ENCODE measurements around the gene CMC2. TPM values are rescaled to one million over a fixed set of nuclear protein-coding genes. Genes with fewer than 3 reads are reported as not detected.

Gene CMC2
- total RNA-seq, 1 donor from 2014 or later = 6.6 TPM

- Histone ChIP-seq H3K27ac (no peak overlapping the region), H3K27me3 (no peaks in the 10 kb centered on the region)
These were observed 59.4 kb downstream of the CMC2 start for GRCh38 chr16:80947239-80947638.

DNA sequence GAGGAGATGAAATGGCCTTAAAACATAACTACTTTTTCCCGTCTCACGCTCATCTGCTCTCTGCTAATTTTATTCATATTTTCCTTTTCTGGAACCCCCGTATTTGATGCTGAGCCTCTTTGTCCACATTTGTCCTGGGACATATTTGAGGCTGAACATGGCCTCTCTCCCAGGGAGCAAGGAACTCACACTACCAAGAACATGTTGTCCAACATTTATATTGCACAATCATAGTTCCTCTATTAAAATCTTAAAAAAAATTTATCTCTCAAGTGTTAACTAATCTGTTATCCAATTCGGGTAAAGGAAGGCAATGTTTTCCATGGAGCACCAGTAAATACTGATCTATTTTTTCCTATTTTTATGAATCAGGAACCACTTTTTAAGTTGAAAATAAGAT lies 60.2 kb downstream of the CMC2 start:
- Histone ChIP-seq H3K4me1 (peaks cover 6% of the 10 kb centered on the region), H3K27me3 (no peaks in the 10 kb centered on the region), H3K36me3 (no peaks in the 10 kb centered on the region), H3K27ac (no peak overlapping the region), H3K9me3 (no peaks in the 10 kb centered on the region), H3K4me3 (no peak overlapping the region)
- TF ChIP-seq CTCF (IDR thresholded peaks at IDR 0.05) = no peak
- TF ChIP-seq POLR2A (IDR thresholded peaks at IDR 0.05) = no peak
- no peak for TF ChIP-seq POLR2AphosphoS5 (IDR thresholded peaks at IDR 0.05; ENCODE audit: insufficient read depth in 1 of 2, low read depth in 1 of 2)
- intact Hi-C loops (cut with DNase I) = no loop called here
- DNase-seq (ENCODE audit: extremely low spot score in 2 of 2) = no peak

More at GRCh38 chr16:80947239-80947638, 59.4 kb downstream of the CMC2 start:
- no peak overlapping the region for H3K4me3 ChIP-seq
- no peaks in the 10 kb centered on the region for H3K9me3 ChIP-seq
- peaks cover 6% of the 10 kb centered on the region for H3K4me1 ChIP-seq
- TF ChIP-seq CTCF (IDR thresholded peaks at IDR 0.05) = no peak
- no peak for TF ChIP-seq POLR2AphosphoS5 (IDR thresholded peaks at IDR 0.05; ENCODE audit: insufficient read depth in 1 of 2, low read depth in 1 of 2)
- no peak for TF ChIP-seq POLR2A (IDR thresholded peaks at IDR 0.05)
- intact Hi-C loops (cut with DNase I) = no loop called here
- DNase-seq (ENCODE audit: extremely low spot score in 2 of 2) = no peak
- H3K36me3 ChIP-seq = no peaks in the 10 kb centered on the region

- H3K4me1 ChIP-seq = peaks cover 19% of the 10 kb centered on the region
- H3K4me3 ChIP-seq = no peak overlapping the region
- no peaks in the 10 kb centered on the region for H3K27me3 ChIP-seq
- no peaks in the 10 kb centered on the region for H3K9me3 ChIP-seq
- intact Hi-C loops (cut with DNase I) = no loop called here
- TF ChIP-seq POLR2A (IDR thresholded peaks at IDR 0.05) = no peak
- TF ChIP-seq CTCF (IDR thresholded peaks at IDR 0.05) = no peak
- TF ChIP-seq POLR2AphosphoS5 (IDR thresholded peaks at IDR 0.05; ENCODE audit: insufficient read depth in 1 of 2, low read depth in 1 of 2) = no peak
- H3K27ac ChIP-seq = no peak overlapping the region
- DNase-seq (ENCODE audit: extremely low spot score in 2 of 2) = no peak
- H3K36me3 ChIP-seq = no peaks in the 10 kb centered on the region
These were observed 66.4 kb downstream of the CMC2 start for GRCh38 chr16:80940069-80940856.

GRCh38 chr16:80938879-80939260 lies 67.8 kb downstream of the CMC2 start:
- H3K27ac ChIP-seq = no peak overlapping the region
- TF ChIP-seq POLR2AphosphoS5 (IDR thresholded peaks at IDR 0.05; ENCODE audit: insufficient read depth in 1 of 2, low read depth in 1 of 2) = no peak
- TF ChIP-seq CTCF (IDR thresholded peaks at IDR 0.05) = no peak
- no peak for TF ChIP-seq POLR2A (IDR thresholded peaks at IDR 0.05)
- no peaks in the 10 kb centered on the region for H3K36me3 ChIP-seq
- H3K4me1 ChIP-seq = peaks cover 19% of the 10 kb centered on the region
- H3K4me3 ChIP-seq = no peak overlapping the region
- H3K27me3 ChIP-seq = no peaks in the 10 kb centered on the region
- no peaks in the 10 kb centered on the region for H3K9me3 ChIP-seq
- intact Hi-C loops (cut with DNase I) = no loop called here
- no peak for DNase-seq (ENCODE audit: extremely low spot score in 2 of 2)

All from vagina (tissue), 2 donors.